ENCODE results near the gene AGPAT4. TPM values are rescaled to one million over a fixed set of nuclear protein-coding genes. Genes with fewer than 3 reads are reported as not detected.

Gene AGPAT4
- total RNA-seq, 1 experiment from 2014 or later: 22.0 TPM

DNA sequence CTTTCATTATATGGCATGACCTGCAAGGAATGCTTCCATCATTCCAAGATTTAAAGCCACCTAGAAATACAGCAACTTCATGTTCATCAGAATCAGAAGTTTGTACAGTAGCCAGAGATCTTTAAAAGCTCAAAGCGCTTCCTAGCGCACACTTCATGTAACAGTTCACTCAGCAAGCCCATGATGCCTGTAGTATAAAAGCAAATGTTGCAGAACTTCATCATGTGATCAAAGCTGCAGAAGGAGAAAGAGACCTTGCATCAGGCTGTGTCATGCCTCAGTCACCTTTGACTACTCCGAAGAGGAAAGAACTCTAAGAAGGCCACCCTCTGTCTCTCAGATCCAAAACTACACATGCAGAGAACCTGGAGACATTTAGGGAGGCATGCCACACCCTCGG, 78.5 kb downstream of the AGPAT4 start:
- peaks cover 5% of the 10 kb centered on the region for H3K9me3 ChIP-seq (ENCODE audit: control insufficient read depth, low read depth, low read length)
- H3K4me1 Mint-ChIP-seq: peaks cover 9% of the 10 kb centered on the region in 2 experiments; a peak in 3 of 4 replicates

More for the DNA sequence above, 78.5 kb downstream of the AGPAT4 start:
- H3K14ac ChIP-seq (ENCODE audit: insufficient read depth, low read length): no peak overlapping the region
- H3K23ac ChIP-seq (ENCODE audit: insufficient read length, low read depth, low read length): no peak overlapping the region
- H3K18ac ChIP-seq (ENCODE audit: insufficient read length, low read depth, low read length): no peak overlapping the region
- no peak overlapping the region for H3K27ac ChIP-seq (ENCODE audit: insufficient read length, low read depth, low read length)
- peaks cover 2% of the 10 kb centered on the region; the same call in 1 of the 2 replicates for H3K79me2 ChIP-seq (ENCODE audit: insufficient read depth, low read length)
- Mint-ChIP-seq H3K27ac (no peak overlapping the region), H3K27me3 (ENCODE audit: low read depth) (no peaks in the 10 kb centered on the region), H3K36me3 (ENCODE audit: insufficient read depth in 1 of 3, low read depth in 3 of 3) (peaks cover 19 to 37% (median 36%) of the 10 kb centered on the region in 3 experiments), H3K4me3 (no peak overlapping the region), H3K9me3 (peaks cover 18 to 23% of the 10 kb centered on the region in 2 experiments)
- no peak overlapping the region for H2BK12ac ChIP-seq (ENCODE audit: insufficient read length, low read depth, low read length)
- H3K4ac ChIP-seq (ENCODE audit: low read depth, low read length): no peak overlapping the region
- H4K91ac ChIP-seq (ENCODE audit: insufficient read length, low read depth, low read length): no peak overlapping the region
- H3K79me1 ChIP-seq (ENCODE audit: insufficient read depth, low read depth, low read length, poor library complexity, severe bottlenecking): no peaks in the 10 kb centered on the region
- no peaks in the 10 kb centered on the region for H4K20me1 ChIP-seq (ENCODE audit: control insufficient read depth, insufficient read depth, insufficient read length)
- no CpG with 5 or more reads among the region's 4 CpGs for WGBS (ENCODE audit: extremely low coverage, insufficient read length, low lambda C conversion rate)
- H3K4me1 ChIP-seq (ENCODE audit: insufficient read depth, low read length): no peaks in the 10 kb centered on the region
- no peak overlapping the region for H2BK120ac ChIP-seq (ENCODE audit: low read depth, low read length, poor library complexity, severe bottlenecking)
- no peaks in the 10 kb centered on the region for H3K23me2 ChIP-seq (ENCODE audit: insufficient read length, low read depth, low read length, poor library complexity, severe bottlenecking)
- H3T11ph ChIP-seq (ENCODE audit: low read length): no peak overlapping the region
- H3K56ac ChIP-seq (ENCODE audit: insufficient read length, low read depth, low read length): no peak overlapping the region
- H2AFZ ChIP-seq (ENCODE audit: low read length): no peak overlapping the region
- H3K27me3 ChIP-seq (ENCODE audit: insufficient read depth, low read length): no peaks in the 10 kb centered on the region
- no peak overlapping the region for H3K4me2 ChIP-seq (ENCODE audit: insufficient read depth, insufficient read length, low read length)
- H2BK5ac ChIP-seq (ENCODE audit: insufficient read length, low read length): no peak overlapping the region
- H4K8ac ChIP-seq (replicated peaks; ENCODE audit: insufficient read length, low read depth, low read length): no peak overlapping the region
- H4K5ac ChIP-seq (ENCODE audit: insufficient read length, low read depth, low read length): no peak overlapping the region
- H2BK15ac ChIP-seq (ENCODE audit: low read depth, low read length): no peak overlapping the region
- DNase-seq: no peak
- no peak for TF ChIP-seq CTCF (conservative IDR thresholded peaks at IDR 0.05)
- no peak overlapping the region for H3K9ac ChIP-seq (ENCODE audit: extremely low read depth, insufficient read length, low read length)
- H2BK20ac ChIP-seq (ENCODE audit: low read depth, low read length, poor library complexity, severe bottlenecking): no peak overlapping the region
- H2AK5ac ChIP-seq (ENCODE audit: insufficient read length, low read length): no peak overlapping the region
